IPS-18c (cell line): ENCODE data around the gene ZNF185.

Source experiments
- H3K4me3 ChIP-seq: 2 replicates; pipeline ENCODE4 v1.7.0; 2013; ENCODE audit warnings: low read depth, mild to moderate bottlenecking, low read length, moderate library complexity; ENCODE audit not compliant: insufficient read depth
- H3K9me3 ChIP-seq: one replicate; pipeline ENCODE4 v1.6.1; 2013; ENCODE audit warnings: mild to moderate bottlenecking, low read length, moderate library complexity; ENCODE audit not compliant: control insufficient read depth, insufficient read depth

The ZNF185 gene

GRCh38 chrX:152897222-152898131, at the start of gene ZNF185:
TSS of gene ZNF185 (plus strand) at chrX:152898067. CDS start at chrX:152914490, 16,423 bp downstream.
- Histone ChIP-seq H3K9me3 (peaks cover 9% of the 10 kb centered on the region), H3K4me3 (peak within 1 kb of the TSS; percentile 41; the same call in 1 of the 2 replicates)

GRCh38 chrX:152850465-152850864, 47.4 kb upstream of the ZNF185 start:
- H3K9me3 ChIP-seq, result peaks cover 7% of the 10 kb centered on the region
- no peak overlapping the region for H3K4me3 ChIP-seq

- H3K9me3 ChIP-seq, result peaks cover 9% of the 10 kb centered on the region
- H3K4me3 ChIP-seq, result no peak overlapping the region
These were observed 43.9 kb upstream of the ZNF185 start for GRCh38 chrX:152853986-152854385.

GRCh38 chrX:152861116-152861515, 36.8 kb upstream of the ZNF185 start:
- no peak overlapping the region for H3K4me3 ChIP-seq
- H3K9me3 ChIP-seq, result peaks cover 7% of the 10 kb centered on the region

GRCh38 chrX:152861826-152862225, 36.0 kb upstream of the ZNF185 start:
- H3K4me3 ChIP-seq, result no peak overlapping the region
- peaks cover 7% of the 10 kb centered on the region for H3K9me3 ChIP-seq

- H3K4me3 ChIP-seq, result no peak overlapping the region; the same call in 1 of the 2 replicates
- peaks cover 11% of the 10 kb centered on the region for H3K9me3 ChIP-seq
These were observed 32.5 kb upstream of the ZNF185 start for GRCh38 chrX:152865232-152865920.

- Histone ChIP-seq H3K4me3 (no peak overlapping the region), H3K9me3 (peaks cover 11% of the 10 kb centered on the region)
These were observed 31.5 kb upstream of the ZNF185 start for GRCh38 chrX:152866386-152866785.

- no peak overlapping the region for H3K4me3 ChIP-seq
- peaks cover 12% of the 10 kb centered on the region for H3K9me3 ChIP-seq
These were observed 27.9 kb upstream of the ZNF185 start for GRCh38 chrX:152869972-152870371.

GRCh38 chrX:152871260-152871659, 26.6 kb upstream of the ZNF185 start:
- no peak overlapping the region; the same call in 1 of the 2 replicates for H3K4me3 ChIP-seq
- H3K9me3 ChIP-seq, result peaks cover 9% of the 10 kb centered on the region

- H3K9me3 ChIP-seq, result peaks cover 8% of the 10 kb centered on the region
- no peak overlapping the region for H3K4me3 ChIP-seq
These were observed 25.3 kb upstream of the ZNF185 start for GRCh38 chrX:152872522-152872921.

- H3K9me3 ChIP-seq, result peaks cover 8% of the 10 kb centered on the region
These were observed 24.5 kb upstream of the ZNF185 start for GRCh38 chrX:152873361-152873760.

GRCh38 chrX:152876931-152877840, 20.7 kb upstream of the ZNF185 start:
- Histone ChIP-seq H3K9me3 (peaks cover 6% of the 10 kb centered on the region), H3K4me3 (no peak overlapping the region)

More at GRCh38 chrX:152873361-152873760, 24.5 kb upstream of the ZNF185 start:
- no peak overlapping the region for H3K4me3 ChIP-seq

- peaks cover 7% of the 10 kb centered on the region for H3K9me3 ChIP-seq
- no peak overlapping the region for H3K4me3 ChIP-seq
These were observed 18.7 kb upstream of the ZNF185 start for GRCh38 chrX:152878976-152879755.

- Histone ChIP-seq H3K9me3 (peaks cover 7% of the 10 kb centered on the region), H3K4me3 (no peak overlapping the region)
These were observed 16.6 kb upstream of the ZNF185 start for GRCh38 chrX:152881289-152881688.

GRCh38 chrX:152884171-152884570, 13.7 kb upstream of the ZNF185 start:
- Histone ChIP-seq H3K4me3 (no peak overlapping the region), H3K9me3 (peaks cover 4% of the 10 kb centered on the region)

- peaks cover 8% of the 10 kb centered on the region for H3K9me3 ChIP-seq
- H3K4me3 ChIP-seq, result no peak overlapping the region
These were observed 11.2 kb upstream of the ZNF185 start for GRCh38 chrX:152886716-152887115.
